Measurements from ENCODE around the gene LSP1. TPM values are rescaled to one million over a fixed set of nuclear protein-coding genes. Genes with fewer than 3 reads are reported as not detected.

The LSP1 gene
- total RNA-seq, 1 experiment from 2014 or later: 4.0 TPM

GRCh38 chr11:1927026-1927847, 74.4 kb downstream of the LSP1 start:
- no peak for DNase-seq (ENCODE audit: low read depth)

DNA sequence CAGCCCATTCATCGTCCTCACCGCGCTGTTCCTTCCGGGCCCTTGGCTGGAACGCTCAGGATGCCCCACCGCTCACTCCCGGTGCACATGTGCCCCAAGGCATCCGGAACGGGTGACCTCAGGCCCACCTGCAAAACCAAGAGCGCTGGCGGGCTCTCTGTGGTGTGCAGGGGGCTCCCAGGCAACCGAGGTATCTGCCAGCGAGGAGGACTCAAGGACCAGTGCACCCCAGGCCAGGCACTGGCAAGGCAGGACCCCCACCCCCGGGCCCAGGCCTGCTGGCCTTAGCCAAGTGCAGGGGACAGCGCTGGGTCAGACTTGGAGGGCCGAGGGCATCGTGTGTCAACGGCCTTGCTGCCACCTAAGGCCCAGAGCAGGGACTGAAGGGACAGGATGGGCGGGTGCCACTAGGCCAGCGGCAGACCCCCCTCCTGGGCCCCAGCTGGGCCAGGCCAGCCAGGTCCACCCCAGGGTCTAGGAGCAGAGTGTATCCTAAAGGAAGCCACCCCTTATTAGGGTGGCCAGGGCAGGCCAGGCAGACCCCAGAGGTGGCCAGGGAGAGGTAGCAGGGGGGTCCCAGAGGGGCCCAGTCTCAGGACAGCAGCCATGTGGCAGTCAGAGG, 75.1 kb downstream of the LSP1 start:
- DNase-seq (ENCODE audit: low read depth): no peak

- DNase-seq (ENCODE audit: low read depth): no peak
These were observed 75.6 kb downstream of the LSP1 start for GRCh38 chr11:1928470-1928890.

DNA sequence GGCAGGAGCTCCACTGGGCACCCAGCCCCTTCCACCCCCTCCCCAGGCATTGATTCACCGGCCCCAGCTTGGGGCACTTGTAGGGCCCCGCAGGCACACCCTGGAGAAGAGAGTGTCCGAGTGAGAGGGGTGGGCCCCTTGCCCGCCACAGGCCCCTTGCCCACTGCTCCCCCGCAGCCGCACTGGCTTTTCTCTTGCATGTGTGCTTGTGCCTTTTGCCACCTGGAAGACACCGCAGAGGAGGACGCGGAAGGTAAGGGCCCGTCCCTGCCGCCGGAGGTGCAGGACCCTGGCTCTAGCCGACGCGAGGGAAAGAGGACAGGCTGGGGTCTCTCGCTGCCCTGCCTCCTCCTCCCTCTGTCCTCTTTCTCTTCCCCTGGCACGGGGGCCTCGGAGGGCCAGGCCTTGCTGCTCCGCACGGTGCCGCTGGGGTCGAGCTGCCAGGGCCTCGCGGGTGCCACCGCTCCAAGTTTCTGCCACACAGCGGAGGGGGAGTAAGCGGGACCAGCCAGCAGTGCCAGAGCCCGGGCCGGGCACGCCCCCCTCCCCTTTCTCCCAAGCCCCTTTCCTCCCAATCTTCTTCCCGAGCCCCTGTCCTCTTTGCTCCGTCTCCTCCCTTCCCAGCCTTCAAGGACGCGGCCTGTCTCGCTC, 76.1 kb downstream of the LSP1 start:
- DNase-seq (ENCODE audit: low read depth): no peak

DNA sequence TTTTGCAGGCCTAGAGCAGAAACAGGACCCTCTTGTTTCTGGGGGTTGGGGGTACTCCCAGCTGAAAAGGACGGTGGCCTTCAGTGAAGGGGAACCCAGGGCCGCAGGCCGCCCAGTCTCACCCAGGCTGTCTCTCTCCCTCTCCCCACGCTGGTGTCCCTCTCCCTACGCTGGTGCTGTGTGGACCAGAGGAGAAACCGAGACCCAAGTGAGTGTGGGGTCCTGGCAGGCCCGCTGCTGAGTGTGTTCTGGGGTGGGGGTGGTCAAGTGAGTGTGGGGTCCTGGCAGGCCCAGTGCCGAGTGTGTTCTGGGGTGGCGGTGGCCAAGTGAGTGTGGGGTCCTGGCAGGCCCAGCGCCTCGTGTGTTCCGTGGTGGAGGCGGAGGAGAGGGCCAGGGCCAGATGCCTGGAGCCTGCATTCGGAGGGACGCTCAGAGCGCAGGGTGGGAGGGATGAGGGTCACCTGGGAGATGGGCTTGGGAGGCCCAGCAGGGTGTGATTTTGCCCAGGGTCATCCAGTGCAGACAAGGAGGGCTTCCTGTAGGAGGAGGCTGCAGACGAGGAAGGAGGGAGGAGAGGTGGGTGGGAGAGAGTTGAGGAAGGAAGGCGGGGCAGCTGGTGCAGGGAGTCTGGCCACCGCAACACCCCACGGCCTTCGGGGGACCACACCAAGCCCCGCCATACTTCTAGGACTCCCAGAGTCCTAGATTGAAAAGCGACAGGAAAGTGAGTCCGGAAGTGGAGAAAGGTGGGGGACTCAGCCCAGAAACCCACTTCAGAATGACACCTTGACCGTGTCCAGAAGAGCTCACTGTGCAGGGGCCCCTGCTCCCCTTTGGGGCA, 77.0 kb downstream of the LSP1 start:
- DNase-seq (ENCODE audit: low read depth): no peak

- no peak for DNase-seq (ENCODE audit: low read depth)
These were observed 77.6 kb downstream of the LSP1 start for GRCh38 chr11:1930462-1930830.

DNA sequence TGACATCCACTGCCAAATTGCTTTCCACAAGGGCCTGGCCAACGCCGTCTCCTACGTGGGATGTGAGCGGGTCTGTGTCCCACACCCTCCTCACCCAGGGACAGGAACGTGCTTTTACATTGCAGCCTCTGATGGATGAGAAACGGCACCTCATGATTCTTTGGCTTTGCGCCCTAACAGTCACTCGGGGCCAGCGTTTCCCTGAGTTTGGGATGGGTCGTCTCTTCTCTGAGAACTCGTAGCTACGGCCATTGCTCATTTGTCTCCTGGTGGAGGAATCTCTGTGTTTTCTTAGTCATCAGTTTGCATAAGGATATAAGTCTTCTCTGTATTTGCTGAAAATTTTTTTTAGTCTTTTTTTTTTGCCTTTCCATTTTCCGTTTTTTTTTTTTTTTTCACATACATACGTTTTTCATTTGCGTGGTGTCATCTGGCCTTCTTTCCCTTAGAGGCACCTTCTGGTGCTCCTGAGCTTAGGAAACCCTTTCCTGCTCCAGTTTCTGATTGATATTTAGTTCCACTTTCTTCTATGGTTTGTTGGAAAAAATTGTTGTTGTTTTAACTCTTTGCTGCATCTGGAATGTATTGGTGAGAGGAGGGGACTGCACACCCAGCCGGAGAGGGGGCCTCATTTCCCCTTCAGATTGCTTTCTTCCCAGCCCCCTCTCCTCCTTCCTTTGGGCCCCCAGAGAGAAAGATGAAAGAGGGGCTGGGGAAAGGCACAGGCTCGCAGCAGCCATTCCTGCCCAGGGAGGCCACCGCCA, 78.6 kb downstream of the LSP1 start:
- no peak for DNase-seq (ENCODE audit: low read depth)

GRCh38 chr11:1932105-1932480, 79.2 kb downstream of the LSP1 start:
- DNase-seq (ENCODE audit: low read depth): no peak

DNA sequence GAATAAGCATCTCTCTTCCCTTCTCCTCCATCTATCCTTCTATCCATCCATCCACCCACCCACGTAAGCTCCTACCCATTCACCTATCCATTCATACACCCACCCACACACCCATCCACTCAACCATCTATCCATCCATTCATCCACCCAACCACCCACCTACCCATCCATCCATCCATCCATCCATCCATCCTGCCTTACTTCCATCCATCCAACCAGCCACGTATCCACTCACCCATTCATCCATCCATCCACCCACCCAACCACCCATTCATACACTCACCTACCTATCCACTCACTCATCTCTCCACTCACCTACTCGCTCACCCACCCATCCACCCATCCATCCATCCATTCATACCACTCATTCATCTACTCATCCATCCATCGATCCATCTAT, 79.8 kb downstream of the LSP1 start:
- no peak for DNase-seq (ENCODE audit: low read depth)

GRCh38 chr11:1933416-1934334, 80.8 kb downstream of the LSP1 start:
- no peak for DNase-seq (ENCODE audit: low read depth)

- DNase-seq (ENCODE audit: low read depth): no peak
These were observed 81.7 kb downstream of the LSP1 start for GRCh38 chr11:1934335-1935155.

DNA sequence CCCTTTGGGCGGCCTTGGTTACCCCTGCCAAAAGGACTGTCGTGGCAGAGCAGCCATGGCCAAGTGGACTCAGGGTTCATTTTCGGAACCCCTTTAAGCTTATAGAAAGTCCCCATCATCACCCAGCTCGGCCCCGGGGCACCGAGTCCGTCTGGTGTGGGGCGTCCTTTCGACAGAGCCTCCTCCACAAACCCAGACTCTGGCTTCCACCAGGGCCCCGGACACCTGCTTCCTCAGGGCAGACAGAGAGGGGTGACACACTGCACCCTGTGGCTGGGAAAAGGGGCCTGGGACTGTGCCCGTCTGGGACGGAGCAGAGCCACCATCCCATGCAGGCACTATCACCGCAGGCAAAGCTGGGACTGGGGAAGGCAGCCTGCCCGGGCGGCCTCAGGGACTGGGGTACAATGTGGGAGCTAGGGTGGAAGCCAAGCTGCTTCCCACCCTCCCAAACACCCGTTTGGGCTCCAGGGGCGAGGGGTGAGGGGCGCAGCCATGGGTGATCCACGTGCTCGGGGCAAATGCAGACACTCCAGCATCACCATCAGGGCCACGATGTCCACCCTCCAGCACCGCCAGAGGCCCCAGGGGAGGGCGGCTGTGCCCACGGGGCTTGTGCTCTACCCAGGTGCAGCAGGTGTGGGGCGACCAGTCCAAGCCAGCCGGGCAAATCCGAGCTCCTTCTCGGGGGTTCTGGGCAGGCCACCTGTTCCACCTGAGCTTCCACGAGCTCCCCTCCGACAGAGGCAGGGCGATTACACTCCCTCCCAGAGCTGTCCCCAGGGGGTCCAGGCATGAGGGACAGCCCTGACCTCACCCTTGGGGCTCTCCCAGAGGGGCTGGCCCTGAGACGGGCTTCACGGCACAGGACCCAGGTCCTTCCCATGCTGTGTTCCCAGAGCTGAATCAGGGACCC, 82.5 kb downstream of the LSP1 start:
- no peak for DNase-seq (ENCODE audit: low read depth)

- no peak for DNase-seq (ENCODE audit: low read depth)
These were observed 83.3 kb downstream of the LSP1 start for GRCh38 chr11:1936072-1936780.

- no peak for DNase-seq (ENCODE audit: low read depth)
These were observed 84.1 kb downstream of the LSP1 start for GRCh38 chr11:1936781-1937615.

DNA sequence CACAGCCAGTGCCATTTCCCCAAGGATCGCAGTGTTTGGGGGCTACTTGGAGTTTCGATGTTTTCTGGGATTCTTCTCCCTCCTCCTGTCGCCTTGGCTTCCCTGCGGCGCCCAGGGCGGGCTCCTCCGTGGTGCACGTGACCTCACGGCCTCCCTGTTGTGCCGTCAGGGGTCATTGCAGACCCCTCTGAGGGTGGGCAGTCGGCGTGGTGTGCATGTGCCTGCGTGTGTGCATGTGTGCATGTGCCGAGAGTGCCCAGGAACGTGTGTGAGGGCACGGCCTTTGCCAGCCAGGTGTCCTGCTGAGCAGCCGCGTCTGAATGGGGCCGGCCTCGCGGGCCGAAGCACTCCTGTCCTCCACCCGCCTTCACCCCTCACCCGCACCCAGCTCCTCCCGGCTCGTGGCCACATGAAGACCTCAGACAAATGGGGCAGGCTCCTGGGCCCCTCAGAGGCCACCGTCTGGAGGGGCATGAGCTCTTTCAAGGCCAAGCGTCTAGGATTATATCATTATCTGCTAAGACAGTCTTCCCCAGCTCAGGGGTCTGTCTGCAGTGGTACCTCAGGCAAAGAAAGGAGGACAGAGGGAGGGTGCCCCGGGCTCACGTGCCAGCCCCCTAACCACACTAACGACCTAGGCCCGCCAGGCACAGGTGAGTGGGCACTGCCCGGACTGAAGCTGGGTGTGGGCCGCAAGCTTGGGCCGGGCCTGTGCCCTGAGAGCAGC, 84.9 kb downstream of the LSP1 start:
- no peak for DNase-seq (ENCODE audit: low read depth)

Data from M059J (cell line).